Activated CD8-positive, alpha-beta memory T cell treated with anti-CD3 and anti-CD28 coated beads, Interleukin-2, amount 50 U/mL, for 48 hours (primary cell): ENCODE data around the gene OR6N2.

ENCODE experiments used
- DNase-seq: peaks from one replicate; pipeline ENCODE4 v3.0.0-alpha.2; 2020

The OR6N2 gene

GRCh38 chr1:158781104-158781503 is at the start of gene OR6N2:
Gene OR6N2 (minus strand): TSS chr1:158781204. CDS start chr1:158777635, 3,569 bp downstream.
- no peak for DNase-seq

GRCh38 chr1:158830074-158830677 is 49.2 kb upstream of the OR6N2 start:
- no peak for DNase-seq

- no peak for DNase-seq
These were observed 40.7 kb upstream of the OR6N2 start for GRCh38 chr1:158821723-158822122.

DNA sequence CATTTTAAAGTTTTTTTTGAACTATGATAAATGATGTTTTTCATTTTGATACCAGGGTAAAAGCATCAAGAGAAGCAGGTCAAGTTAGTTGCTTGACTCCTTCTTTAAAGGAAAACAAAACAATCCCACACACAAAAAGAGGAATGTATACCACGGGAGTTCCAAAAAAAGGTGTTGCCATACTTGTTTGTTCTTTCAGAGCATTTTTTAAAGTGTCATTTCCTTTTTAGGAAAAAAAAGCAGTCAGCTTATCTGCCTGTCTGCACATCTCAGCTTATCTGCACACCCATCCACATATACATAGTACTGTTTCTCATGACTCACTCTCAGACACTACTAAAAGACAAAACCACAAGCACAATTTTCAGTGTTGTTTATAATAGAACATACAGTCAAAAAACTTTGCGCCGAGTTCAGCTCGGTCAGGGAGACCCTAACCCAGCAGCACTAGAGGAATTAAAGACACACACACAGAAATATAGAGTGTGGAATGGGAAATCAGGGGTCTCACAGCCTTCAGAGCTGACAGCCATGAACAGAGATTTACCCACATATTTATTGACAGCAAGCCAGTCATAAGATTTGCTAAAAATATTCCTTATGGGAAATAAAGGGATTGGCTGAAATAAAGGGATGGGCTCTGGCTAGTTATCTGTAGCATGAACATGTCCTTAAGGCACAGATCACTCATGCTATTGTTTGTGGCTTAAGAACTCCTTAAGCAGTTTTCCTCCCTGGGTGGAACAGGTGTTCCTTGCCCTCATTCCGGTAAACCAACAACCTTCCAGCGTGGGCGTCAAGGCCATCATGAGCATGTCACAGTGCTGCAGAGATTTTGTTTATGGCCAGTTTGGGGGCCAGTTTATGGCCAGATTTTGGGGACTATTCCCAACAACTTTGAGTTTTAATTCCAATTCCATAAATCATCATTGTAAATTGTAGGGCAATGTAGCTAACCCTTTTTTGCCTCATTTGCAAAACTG is 38.7 kb upstream of the OR6N2 start:
- DNase-seq: no peak

GRCh38 chr1:158818975-158819431 is 38.0 kb upstream of the OR6N2 start:
- DNase-seq: no peak

- no peak for DNase-seq
These were observed 37.6 kb upstream of the OR6N2 start for GRCh38 chr1:158818560-158818959.

DNA sequence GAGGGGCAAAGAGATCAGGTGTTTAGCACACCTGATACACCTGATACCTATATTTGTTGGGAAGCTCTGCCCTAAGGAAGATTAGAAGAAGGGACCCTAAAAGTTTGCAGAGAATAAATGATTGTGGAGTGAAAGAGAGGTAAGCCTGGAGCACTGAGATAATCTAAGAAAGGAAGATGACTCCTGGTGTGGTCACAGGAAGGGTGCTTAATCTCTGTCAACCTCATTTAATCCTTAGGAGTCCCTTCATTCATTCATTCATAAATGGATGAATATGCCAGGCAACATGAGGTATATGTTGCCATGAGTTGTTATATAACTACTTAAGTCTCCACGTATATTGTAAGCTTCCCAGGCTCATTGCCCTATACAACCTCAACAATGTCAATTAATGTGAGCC is 34.0 kb upstream of the OR6N2 start:
- DNase-seq: no peak

DNA sequence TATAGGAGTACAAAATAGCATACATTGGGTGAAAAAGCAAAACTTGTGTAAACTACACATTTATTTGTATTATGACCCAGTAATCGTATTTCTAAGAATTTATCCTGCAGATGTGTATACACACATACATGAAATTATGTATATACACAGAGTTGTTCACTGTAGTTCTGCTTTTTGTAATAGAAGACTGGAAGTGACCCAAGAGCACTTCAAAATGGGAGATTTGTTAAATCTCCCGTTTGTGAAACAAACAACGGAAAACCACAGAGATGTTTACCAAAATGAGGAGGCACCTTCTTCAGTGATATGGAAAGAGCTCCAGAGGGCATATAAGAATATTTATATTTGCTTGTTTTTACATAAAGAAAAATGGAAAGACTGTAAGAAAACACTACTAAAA is 32.2 kb upstream of the OR6N2 start:
- DNase-seq: no peak

DNA sequence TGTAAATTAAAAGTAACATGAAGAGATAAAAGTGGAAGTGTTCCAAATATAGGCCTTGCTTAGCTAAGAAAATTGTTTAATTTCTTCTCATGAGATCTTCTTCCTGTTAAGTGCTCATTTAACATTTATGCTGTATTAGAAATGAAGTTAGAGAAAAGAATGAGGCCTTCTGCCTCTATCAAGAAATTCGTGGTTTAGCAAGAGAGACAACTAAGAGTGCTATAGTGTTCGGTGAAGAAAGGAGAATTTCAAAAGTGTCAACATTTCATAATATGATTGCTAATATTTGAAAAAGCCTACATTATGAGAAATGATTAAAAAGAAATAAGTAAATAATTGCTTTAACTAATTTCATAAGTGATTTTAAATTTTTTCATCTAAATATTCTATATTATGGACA is 31.3 kb upstream of the OR6N2 start:
- no peak for DNase-seq

DNA sequence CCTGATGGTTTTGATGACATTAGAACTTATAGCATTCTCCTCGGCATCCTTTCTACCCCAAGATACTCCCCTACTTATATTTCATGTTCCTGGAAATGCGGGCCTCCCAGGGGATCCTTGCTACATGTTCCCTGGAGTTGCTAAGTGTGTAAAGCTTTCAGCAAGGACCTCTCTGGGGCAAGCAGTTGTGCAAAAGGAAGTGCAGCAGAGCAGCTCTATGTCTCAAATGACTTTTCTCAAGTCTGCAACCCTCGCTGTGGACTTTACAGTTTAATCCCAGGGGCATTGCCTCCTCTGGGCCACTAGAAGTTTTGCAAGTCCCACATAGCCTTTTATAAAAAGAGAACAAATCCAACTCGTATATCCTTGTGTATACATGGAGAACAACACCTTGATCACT is 29.3 kb upstream of the OR6N2 start:
- DNase-seq: no peak

- no peak for DNase-seq
These were observed 28.9 kb upstream of the OR6N2 start for GRCh38 chr1:158809862-158810261.

DNA sequence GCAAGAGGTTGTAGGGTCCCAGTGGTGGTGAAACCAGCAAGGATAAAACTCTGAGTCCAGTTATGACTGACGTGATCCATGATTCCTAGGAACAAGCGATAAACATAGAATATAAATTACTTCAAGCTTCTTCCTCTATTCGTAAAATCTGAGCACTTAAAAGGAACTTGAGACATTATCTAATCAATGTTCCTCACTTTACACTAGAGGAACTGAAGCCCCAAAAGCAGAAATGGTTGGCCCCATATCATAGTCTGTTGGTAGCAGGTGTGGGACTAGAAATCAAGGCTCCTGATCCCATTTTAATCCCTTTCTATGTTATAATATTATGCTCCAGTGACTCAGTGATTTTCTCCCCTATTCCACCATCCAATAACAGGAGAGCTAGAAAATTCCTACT is 28.3 kb upstream of the OR6N2 start:
- DNase-seq: no peak

- DNase-seq: no peak
These were observed 26.0 kb upstream of the OR6N2 start for GRCh38 chr1:158806916-158807536.

DNA sequence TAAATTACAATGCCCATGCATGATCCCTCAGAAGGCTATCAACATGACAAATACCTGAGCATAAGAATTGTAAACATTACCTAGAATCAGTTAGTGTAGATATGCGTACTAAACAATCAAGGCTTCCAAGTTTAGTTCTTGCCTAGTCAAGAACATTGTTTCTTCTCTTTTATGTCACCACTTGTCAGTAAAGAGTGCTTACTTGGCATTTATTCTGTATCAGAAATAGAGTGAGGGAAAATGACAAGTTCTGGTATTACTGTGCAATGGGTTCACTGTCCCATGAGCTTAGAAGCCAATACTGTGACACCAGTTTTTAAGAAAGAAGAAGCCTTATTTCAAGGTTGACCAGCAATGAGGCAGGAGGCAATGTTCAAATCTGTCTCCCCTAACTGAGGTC is 22.7 kb upstream of the OR6N2 start:
- no peak for DNase-seq

- no peak for DNase-seq
These were observed 20.4 kb upstream of the OR6N2 start for GRCh38 chr1:158801396-158801795.

DNA sequence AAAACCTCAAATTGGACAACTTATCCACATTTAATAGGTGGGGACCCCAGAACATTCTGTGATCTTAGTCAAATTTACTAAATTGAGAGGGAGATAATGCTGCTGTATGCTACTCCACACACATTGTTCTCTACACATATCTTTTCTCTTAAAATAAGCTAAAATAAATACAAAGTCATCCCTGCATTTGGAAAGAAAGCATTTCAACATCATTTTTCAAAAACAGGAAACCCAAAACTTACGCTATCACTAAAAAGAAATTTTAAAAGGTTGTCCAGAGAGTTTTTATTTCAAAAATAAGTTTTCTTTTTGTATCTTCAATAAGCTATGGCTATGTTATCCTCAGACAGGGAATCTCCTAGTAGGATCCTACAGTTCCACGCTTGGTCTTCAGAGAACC is 19.5 kb upstream of the OR6N2 start:
- no peak for DNase-seq

DNA sequence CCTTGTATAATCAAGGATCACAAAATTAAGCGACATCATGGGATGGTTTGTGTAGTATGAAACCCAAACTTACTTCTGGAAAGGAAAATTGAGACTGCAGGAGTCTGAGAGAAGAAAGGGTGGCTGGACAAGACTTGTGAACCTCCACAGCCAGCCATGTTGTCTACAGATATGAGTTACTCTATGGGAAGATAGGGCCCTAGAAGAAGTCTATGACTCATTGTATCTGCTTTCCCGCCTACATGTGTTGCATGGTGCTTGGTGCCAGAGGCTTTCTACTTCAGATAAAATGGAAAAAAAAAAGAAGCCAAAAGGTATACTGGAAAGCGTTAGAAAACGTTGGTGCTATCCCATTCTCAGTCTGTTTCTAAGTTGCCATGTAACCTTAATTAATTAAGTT is 18.7 kb upstream of the OR6N2 start:
- DNase-seq: no peak

DNA sequence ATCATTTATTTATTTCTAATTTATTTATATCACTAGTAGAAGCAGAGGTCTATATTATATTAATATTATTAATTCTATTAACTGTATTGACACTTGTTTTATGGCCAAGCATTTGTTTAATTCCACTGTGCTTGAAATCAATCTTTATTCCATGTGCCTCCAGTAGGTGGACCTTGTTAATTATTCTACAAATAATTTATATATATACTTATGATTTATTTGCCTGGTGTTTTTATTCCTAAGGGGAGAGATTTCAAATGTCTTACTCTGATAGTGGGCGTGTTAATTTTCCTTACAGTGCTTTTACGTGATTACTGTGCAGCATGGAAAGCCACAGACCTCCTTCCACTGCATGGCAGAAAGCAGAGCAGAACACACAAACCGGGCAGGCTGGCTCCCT is 17.5 kb upstream of the OR6N2 start:
- DNase-seq: no peak

DNA sequence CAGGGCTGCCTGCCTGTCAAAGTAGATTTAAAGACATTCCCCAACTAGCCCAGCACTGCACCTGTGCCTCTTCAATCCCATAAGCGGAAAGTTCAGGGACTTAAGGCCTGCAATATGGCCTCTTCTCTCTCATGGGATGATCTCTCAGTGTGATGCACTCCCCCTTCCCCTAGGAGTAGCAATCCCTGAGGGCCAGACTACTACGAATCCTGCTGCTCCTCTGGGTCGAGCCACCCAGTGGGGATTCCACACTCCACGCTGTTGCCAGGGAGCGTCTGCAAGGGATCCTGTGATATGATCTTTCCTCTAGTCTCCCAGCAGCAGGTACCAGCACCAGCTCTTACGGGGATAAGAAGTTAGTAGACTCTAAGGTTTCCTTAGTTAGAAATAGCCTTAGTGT is 13.2 kb upstream of the OR6N2 start:
- DNase-seq: no peak

- no peak for DNase-seq
These were observed 12.6 kb upstream of the OR6N2 start for GRCh38 chr1:158793604-158794003.

GRCh38 chr1:158771950-158772866 is 8.8 kb downstream of the OR6N2 start, which contains the start of gene OR6N1:
Gene OR6N1 (minus strand): TSS chr1:158772195. CDS start chr1:158766682, 5,513 bp downstream.
- no peak for DNase-seq

DNA sequence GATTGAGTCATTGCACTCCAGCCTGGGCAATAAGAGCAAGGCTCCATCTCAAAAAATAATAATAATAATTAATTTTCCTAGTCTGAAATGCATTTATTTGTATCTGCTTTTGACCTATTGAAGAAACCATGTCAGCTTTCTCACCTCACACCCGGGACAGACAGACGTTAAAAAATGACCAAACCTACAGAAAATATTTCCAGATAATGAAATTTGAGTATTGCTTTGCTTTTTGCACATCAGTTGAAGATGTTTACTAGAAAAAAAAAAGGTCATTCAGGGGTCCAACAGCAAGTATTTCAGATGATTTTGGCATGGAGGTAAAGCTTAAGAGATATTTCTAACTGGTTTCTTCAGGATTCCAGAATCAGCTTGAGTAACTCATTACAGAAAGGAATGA is 26.6 kb downstream of the OR6N2 start, which contains the start of gene OR6K6:
OR6K6 (plus strand) TSS at position 301 of the 400 bp plus-strand sequence. CDS start 168 bp downstream, outside the sequence.
- no peak for DNase-seq
